ENCODE measurements around the gene FAM174C.

FAM174C gene

GRCh38 chr19:1322198-1322981 lies 47.1 kb downstream of the FAM174C start:
- Histone ChIP-seq H3K4me3 (ENCODE audit: insufficient read depth, low read length, poor library complexity, severe bottlenecking) (no peak overlapping the region), H3K27ac (ENCODE audit: low read depth, low read length) (no peak overlapping the region), H3F3A (ENCODE audit: insufficient read depth) (no peaks in the 10 kb centered on the region), H3K4me2 (ENCODE audit: low read depth, low read length, poor library complexity, severe bottlenecking) (no peak overlapping the region), H3K79me2 (ENCODE audit: insufficient read depth, low read length) (no peaks in the 10 kb centered on the region), H3K27me3 (ENCODE audit: low read length) (no peaks in the 10 kb centered on the region), H3K9ac (ENCODE audit: low read length) (no peak overlapping the region), H3K9me3 (ENCODE audit: insufficient read depth, low read length) (no peaks in the 10 kb centered on the region), H2AFZ (ENCODE audit: low read depth, low read length, severe bottlenecking) (no peak overlapping the region), H3K36me3 (ENCODE audit: low read length) (no peaks in the 10 kb centered on the region), H3K9me2 (replicated peaks; ENCODE audit: insufficient read depth, low read length) (no peaks in the 10 kb centered on the region), H4K20me1 (ENCODE audit: low read depth, low read length) (no peaks in the 10 kb centered on the region)
- TF ChIP-seq CTCF (IDR thresholded peaks at IDR 0.05; ENCODE audit: insufficient read depth, low read length, poor library complexity, severe bottlenecking), result no peak
- TF ChIP-seq EZH2phosphoT487 (conservative IDR thresholded peaks at IDR 0.05; ENCODE audit: low read length), result no peak

- H3K4me3 ChIP-seq (ENCODE audit: insufficient read depth, low read length, poor library complexity, severe bottlenecking), result no peak overlapping the region
- no peak for TF ChIP-seq CTCF (IDR thresholded peaks at IDR 0.05; ENCODE audit: insufficient read depth, low read length, poor library complexity, severe bottlenecking)
- no peak for TF ChIP-seq EZH2phosphoT487 (conservative IDR thresholded peaks at IDR 0.05; ENCODE audit: low read length)
- no peaks in the 10 kb centered on the region for H4K20me1 ChIP-seq (ENCODE audit: low read depth, low read length)
- H3K9ac ChIP-seq (ENCODE audit: low read length), result no peak overlapping the region
- no peak overlapping the region for H3K27ac ChIP-seq (ENCODE audit: low read depth, low read length)
- H3K27me3 ChIP-seq (ENCODE audit: low read length), result no peaks in the 10 kb centered on the region
- no peaks in the 10 kb centered on the region for H3F3A ChIP-seq (ENCODE audit: insufficient read depth)
- no peak overlapping the region for H3K4me2 ChIP-seq (ENCODE audit: low read depth, low read length, poor library complexity, severe bottlenecking)
- H3K36me3 ChIP-seq (ENCODE audit: low read length), result no peaks in the 10 kb centered on the region
- H3K9me2 ChIP-seq (replicated peaks; ENCODE audit: insufficient read depth, low read length), result no peaks in the 10 kb centered on the region
- H3K79me2 ChIP-seq (ENCODE audit: insufficient read depth, low read length), result no peaks in the 10 kb centered on the region
- no peak overlapping the region for H2AFZ ChIP-seq (ENCODE audit: low read depth, low read length, severe bottlenecking)
- no peaks in the 10 kb centered on the region for H3K9me3 ChIP-seq (ENCODE audit: insufficient read depth, low read length)
These were observed 49.0 kb downstream of the FAM174C start for GRCh38 chr19:1324249-1324805.

GRCh38 chr19:1324806-1325567 lies 49.7 kb downstream of the FAM174C start:
- Histone ChIP-seq H3K4me2 (ENCODE audit: low read depth, low read length, poor library complexity, severe bottlenecking) (no peak overlapping the region), H3K9me3 (ENCODE audit: insufficient read depth, low read length) (no peaks in the 10 kb centered on the region), H3F3A (ENCODE audit: insufficient read depth) (no peaks in the 10 kb centered on the region), H3K27ac (ENCODE audit: low read depth, low read length) (no peak overlapping the region), H2AFZ (ENCODE audit: low read depth, low read length, severe bottlenecking) (no peak overlapping the region), H3K27me3 (ENCODE audit: low read length) (no peaks in the 10 kb centered on the region), H3K9ac (ENCODE audit: low read length) (no peak overlapping the region), H3K9me2 (replicated peaks; ENCODE audit: insufficient read depth, low read length) (no peaks in the 10 kb centered on the region), H3K4me3 (ENCODE audit: insufficient read depth, low read length, poor library complexity, severe bottlenecking) (no peak overlapping the region), H3K79me2 (ENCODE audit: insufficient read depth, low read length) (no peaks in the 10 kb centered on the region), H3K36me3 (ENCODE audit: low read length) (no peaks in the 10 kb centered on the region), H4K20me1 (ENCODE audit: low read depth, low read length) (no peaks in the 10 kb centered on the region)
- TF ChIP-seq EZH2phosphoT487 (conservative IDR thresholded peaks at IDR 0.05; ENCODE audit: low read length) (no peak), CTCF (IDR thresholded peaks at IDR 0.05; ENCODE audit: insufficient read depth, low read length, poor library complexity, severe bottlenecking) (no peak)
